ENCODE measurements around the gene DEF6.
A peak's percentile ranks its signal among the peaks of the same experiment; 100 is the strongest.

DEF6 gene

GRCh38 chr6:35356391-35356790 lies 58.8 kb downstream of the DEF6 start:
- H3K27me3 Mint-ChIP-seq = no peaks in the 10 kb centered on the region
- peaks cover 15% of the 10 kb centered on the region for H3K4me1 Mint-ChIP-seq
- H3K36me3 Mint-ChIP-seq = peaks cover 48% of the 10 kb centered on the region
- CTCF ChIA-PET = interaction anchor here (1.1 kb wide), 1 partner anchor 49 kb away, joined by 3 read pairs; no protein-coding TSS in a partner anchor
- H3K27ac Mint-ChIP-seq = no peak overlapping the region
- H3K9me3 Mint-ChIP-seq = no peaks in the 10 kb centered on the region
- DNase-seq = no peak
- H3K4me3 Mint-ChIP-seq = no peak overlapping the region

- H3K4me1 Mint-ChIP-seq = peaks cover 22% of the 10 kb centered on the region
- no peak overlapping the region for H3K4me3 Mint-ChIP-seq
- no peaks in the 10 kb centered on the region for H3K9me3 Mint-ChIP-seq
- no peaks in the 10 kb centered on the region for H3K27me3 Mint-ChIP-seq
- no peak for DNase-seq
- CTCF ChIA-PET = no interaction called here
- H3K27ac Mint-ChIP-seq = no peak overlapping the region
- peaks cover 47% of the 10 kb centered on the region for H3K36me3 Mint-ChIP-seq
These were observed 60.1 kb downstream of the DEF6 start for GRCh38 chr6:35357677-35358076.

GRCh38 chr6:35358086-35358485 lies 60.5 kb downstream of the DEF6 start:
- no peak overlapping the region for H3K27ac Mint-ChIP-seq
- no peaks in the 10 kb centered on the region for H3K9me3 Mint-ChIP-seq
- H3K4me3 Mint-ChIP-seq = no peak overlapping the region
- DNase-seq = no peak
- no peaks in the 10 kb centered on the region for H3K27me3 Mint-ChIP-seq
- H3K36me3 Mint-ChIP-seq = peaks cover 45% of the 10 kb centered on the region
- CTCF ChIA-PET = no interaction called here
- peaks cover 24% of the 10 kb centered on the region for H3K4me1 Mint-ChIP-seq

- peaks cover 40% of the 10 kb centered on the region for H3K36me3 Mint-ChIP-seq
- no peak for DNase-seq
- peaks cover 27% of the 10 kb centered on the region for H3K4me1 Mint-ChIP-seq
- no peak overlapping the region for H3K27ac Mint-ChIP-seq
- no peaks in the 10 kb centered on the region for H3K27me3 Mint-ChIP-seq
- no peaks in the 10 kb centered on the region for H3K9me3 Mint-ChIP-seq
- CTCF ChIA-PET = interaction anchor here (1.9 kb wide), 1 partner anchor 60 kb away, joined by 4 read pairs; no protein-coding TSS in a partner anchor
- no peak overlapping the region for H3K4me3 Mint-ChIP-seq
These were observed 61.7 kb downstream of the DEF6 start for GRCh38 chr6:35359346-35359743.

- no peak for DNase-seq
- Mint-ChIP-seq H3K36me3 (peaks cover 36% of the 10 kb centered on the region), H3K27ac (no peak overlapping the region), H3K4me1 (peaks cover 27% of the 10 kb centered on the region), H3K4me3 (no peak overlapping the region), H3K27me3 (no peaks in the 10 kb centered on the region), H3K9me3 (no peaks in the 10 kb centered on the region)
- CTCF ChIA-PET = interaction anchor here (1.2 to 1.9 kb wide), 2 partner anchors 60 to 64 kb away, joined by 3 to 4 read pairs; no protein-coding TSS in a partner anchor
These were observed 62.2 kb downstream of the DEF6 start for GRCh38 chr6:35359744-35360348.

GRCh38 chr6:35360349-35361138 lies 62.9 kb downstream of the DEF6 start:
- no peaks in the 10 kb centered on the region for H3K27me3 Mint-ChIP-seq
- H3K9me3 Mint-ChIP-seq = no peaks in the 10 kb centered on the region
- CTCF ChIA-PET = interaction anchor here (0.7 to 1.9 kb wide), 4 partner anchors 31 to 89 kb away, joined by 3 to 4 read pairs (median 3); no protein-coding TSS in a partner anchor
- no peak overlapping the region for H3K4me3 Mint-ChIP-seq
- no peak overlapping the region for H3K27ac Mint-ChIP-seq
- peaks cover 36% of the 10 kb centered on the region for H3K36me3 Mint-ChIP-seq
- peaks cover 28% of the 10 kb centered on the region for H3K4me1 Mint-ChIP-seq
- no peak for DNase-seq

GRCh38 chr6:35362200-35362599 lies 64.6 kb downstream of the DEF6 start:
- CTCF ChIA-PET = no interaction called here
- DNase-seq = no peak
- no peaks in the 10 kb centered on the region for H3K27me3 Mint-ChIP-seq
- no peak overlapping the region for H3K4me3 Mint-ChIP-seq
- no peaks in the 10 kb centered on the region for H3K9me3 Mint-ChIP-seq
- H3K27ac Mint-ChIP-seq = no peak overlapping the region
- H3K36me3 Mint-ChIP-seq = peaks cover 37% of the 10 kb centered on the region
- H3K4me1 Mint-ChIP-seq = peaks cover 40% of the 10 kb centered on the region

GRCh38 chr6:35363293-35363750 lies 65.7 kb downstream of the DEF6 start:
- Mint-ChIP-seq H3K36me3 (peaks cover 35% of the 10 kb centered on the region), H3K4me3 (no peak overlapping the region), H3K9me3 (no peaks in the 10 kb centered on the region), H3K27ac (no peak overlapping the region), H3K27me3 (no peaks in the 10 kb centered on the region), H3K4me1 (peaks cover 44% of the 10 kb centered on the region)
- peak; percentile 18 for DNase-seq
- CTCF ChIA-PET = interaction anchor here (0.5 to 1.7 kb wide), 2 partner anchors 21 to 207 kb away, joined by 3 to 4 read pairs; partner anchors contain the start of gene PPARD

GRCh38 chr6:35365594-35366203 lies 68.1 kb downstream of the DEF6 start:
- H3K27me3 Mint-ChIP-seq = no peaks in the 10 kb centered on the region
- CTCF ChIA-PET = no interaction called here
- peak overlapping the region; percentile 6 for H3K27ac Mint-ChIP-seq
- H3K9me3 Mint-ChIP-seq = no peaks in the 10 kb centered on the region
- H3K4me1 Mint-ChIP-seq = peaks cover 59% of the 10 kb centered on the region
- H3K36me3 Mint-ChIP-seq = peaks cover 37% of the 10 kb centered on the region
- peak; percentile 8 for DNase-seq
- no peak overlapping the region for H3K4me3 Mint-ChIP-seq

- Mint-ChIP-seq H3K9me3 (no peaks in the 10 kb centered on the region), H3K27ac (peak overlapping the region; percentile 6), H3K27me3 (no peaks in the 10 kb centered on the region), H3K4me1 (peaks cover 64% of the 10 kb centered on the region), H3K4me3 (no peak overlapping the region), H3K36me3 (peaks cover 41% of the 10 kb centered on the region)
- no peak for DNase-seq
- CTCF ChIA-PET = no interaction called here
These were observed 68.6 kb downstream of the DEF6 start for GRCh38 chr6:35366204-35366596.

- Mint-ChIP-seq H3K4me1 (peaks cover 63% of the 10 kb centered on the region), H3K36me3 (peaks cover 41% of the 10 kb centered on the region), H3K4me3 (no peak overlapping the region), H3K27ac (peak overlapping the region; percentile 76), H3K27me3 (no peaks in the 10 kb centered on the region), H3K9me3 (no peaks in the 10 kb centered on the region)
- no peak for DNase-seq
- CTCF ChIA-PET = interaction anchor here (1.2 to 1.9 kb wide), 3 partner anchors 52 to 83 kb away, joined by 4 to 5 read pairs (median 4); no protein-coding TSS in a partner anchor
These were observed 70.0 kb downstream of the DEF6 start for GRCh38 chr6:35367646-35368037.

- Mint-ChIP-seq H3K4me3 (no peak overlapping the region), H3K27me3 (no peaks in the 10 kb centered on the region), H3K27ac (peak overlapping the region; percentile 76), H3K9me3 (no peaks in the 10 kb centered on the region), H3K4me1 (peaks cover 59% of the 10 kb centered on the region), H3K36me3 (peaks cover 43% of the 10 kb centered on the region)
- DNase-seq = peak; percentile 51
- CTCF ChIA-PET = interaction anchor here (0.6 to 1.9 kb wide), 6 partner anchors 9 to 83 kb away, joined by 3 to 5 read pairs (median 4); no protein-coding TSS in a partner anchor
These were observed 70.6 kb downstream of the DEF6 start for GRCh38 chr6:35368038-35368887.

- no peaks in the 10 kb centered on the region for H3K27me3 Mint-ChIP-seq
- H3K27ac Mint-ChIP-seq = peak overlapping the region; percentile 86
- peaks cover 49% of the 10 kb centered on the region for H3K36me3 Mint-ChIP-seq
- DNase-seq = peak; percentile 43
- H3K4me3 Mint-ChIP-seq = peak overlapping the region; percentile 22
- peaks cover 57% of the 10 kb centered on the region for H3K4me1 Mint-ChIP-seq
- CTCF ChIA-PET = interaction anchor here (0.7 kb wide), 1 partner anchor 99 kb away, joined by 3 read pairs; no protein-coding TSS in a partner anchor
- H3K9me3 Mint-ChIP-seq = no peaks in the 10 kb centered on the region
These were observed 72.6 kb downstream of the DEF6 start for GRCh38 chr6:35370124-35370741.

Data from activated naive CD4-positive, alpha-beta T cell treated with anti-CD3 and anti-CD28 coated beads, Interleukin-2, amount 10 ng/mL, durations not matched to agents 7 days and 5 days (primary cell).